SK-N-SH treated with all-trans-retinoic acid at 6 μM for 48 hours (cell line): Measurements from ENCODE around the gene PFKM.

ENCODE experiments used
- ARNTL ChIP-seq: fragments of 450-650 bp; formaldehyde crosslinking; IDR thresholded peaks from 2 replicates; pipeline ENCODE4 v1.5.0; 2020; ENCODE audit warnings: low read depth, mild to moderate bottlenecking, moderate library complexity, borderline replicate concordance
- GLIS3 ChIP-seq: fragments of 250-450 bp; sonication (Bioruptor Pico); IDR thresholded peaks from 2 replicates; pipeline ENCODE4 v1.5.0; 2020; ENCODE audit warnings: mild to moderate bottlenecking, moderate library complexity
- RARB ChIP-seq: fragments of 250-450 bp; sonication (Bioruptor Pico); IDR thresholded peaks from 2 replicates; pipeline ENCODE4 v1.8.0; 2021; ENCODE audit warnings: mild to moderate bottlenecking, moderate library complexity
- SNAI2 ChIP-seq: fragments of 250-450 bp; sonication (Bioruptor Pico); IDR thresholded peaks from 2 replicates; pipeline ENCODE4 v1.5.0; 2020; ENCODE audit warnings: mild to moderate bottlenecking, moderate library complexity
- TOX ChIP-seq: fragments of 250-450 bp; sonication (Bioruptor Pico); IDR thresholded peaks from 2 replicates; pipeline ENCODE4 v1.8.0; 2021; ENCODE audit warnings: mild to moderate bottlenecking, moderate library complexity, borderline replicate concordance
- ZFP3 ChIP-seq: fragments of 250-450 bp; sonication (Bioruptor Pico); IDR thresholded peaks from 2 replicates; pipeline ENCODE4 v1.5.0; 2020; ENCODE audit warnings: mild to moderate bottlenecking, moderate library complexity
- ZNF8 ChIP-seq: fragments of 450-650 bp; formaldehyde crosslinking; IDR thresholded peaks from 2 replicates; pipeline ENCODE4 v1.5.0; 2020; ENCODE audit warnings: mild to moderate bottlenecking, moderate library complexity
- TF ChIP-seq, protein P1 (sequence below): fragments of 250-450 bp; sonication (Bioruptor Pico); IDR thresholded peaks from 2 replicates; pipeline ENCODE4 v1.5.1; 2020; ENCODE audit warnings: low read depth, mild to moderate bottlenecking, moderate library complexity
- TF ChIP-seq, protein P2 (sequence below): fragments of 250-450 bp; sonication (Bioruptor Pico); IDR thresholded peaks from 2 replicates; pipeline ENCODE4 v1.8.0; 2021; ENCODE audit warnings: low read depth, mild to moderate bottlenecking, moderate library complexity, borderline replicate concordance

DNA sequence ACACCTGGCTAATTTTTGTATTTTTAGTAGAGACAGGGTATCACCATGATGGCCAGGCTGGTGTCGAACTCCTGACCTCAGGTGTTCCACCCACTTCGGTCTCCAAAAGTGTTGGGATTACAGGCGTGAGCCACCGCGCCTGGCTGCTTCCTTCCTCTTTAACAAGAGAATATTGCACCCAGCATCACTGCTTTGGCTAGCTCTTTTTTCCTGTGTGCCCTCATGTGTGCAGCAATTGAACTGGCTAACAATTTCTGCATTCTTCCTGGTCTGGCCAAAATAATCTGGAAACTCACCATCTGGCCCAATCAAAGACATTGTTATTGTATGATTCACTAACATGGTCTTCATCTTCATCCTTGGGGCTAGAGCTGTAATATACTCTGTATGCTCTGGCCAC is 40.9 kb downstream of the PFKM start:
- TF ChIP-seq, protein P1, sequence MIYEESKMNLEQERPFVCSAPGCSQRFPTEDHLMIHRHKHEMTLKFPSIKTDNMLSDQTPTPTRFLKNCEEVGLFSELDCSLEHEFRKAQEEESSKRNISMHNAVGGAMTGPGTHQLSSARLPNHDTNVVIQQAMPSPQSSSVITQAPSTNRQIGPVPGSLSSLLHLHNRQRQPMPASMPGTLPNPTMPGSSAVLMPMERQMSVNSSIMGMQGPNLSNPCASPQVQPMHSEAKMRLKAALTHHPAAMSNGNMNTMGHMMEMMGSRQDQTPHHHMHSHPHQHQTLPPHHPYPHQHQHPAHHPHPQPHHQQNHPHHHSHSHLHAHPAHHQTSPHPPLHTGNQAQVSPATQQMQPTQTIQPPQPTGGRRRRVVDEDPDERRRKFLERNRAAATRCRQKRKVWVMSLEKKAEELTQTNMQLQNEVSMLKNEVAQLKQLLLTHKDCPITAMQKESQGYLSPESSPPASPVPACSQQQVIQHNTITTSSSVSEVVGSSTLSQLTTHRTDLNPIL (CRISPR knock-in tag) = no peak
- TF ChIP-seq SNAI2 (CRISPR knock-in tag) = no peak
- TF ChIP-seq ZNF8 (CRISPR knock-in tag) = no peak
- no peak for TF ChIP-seq ARNTL (CRISPR knock-in tag)
- TF ChIP-seq ZFP3 = no peak
- no peak for TF ChIP-seq TOX (CRISPR knock-in tag)
- TF ChIP-seq GLIS3 = no peak
- TF ChIP-seq RARB (CRISPR knock-in tag) = no peak
- TF ChIP-seq, protein P2, sequence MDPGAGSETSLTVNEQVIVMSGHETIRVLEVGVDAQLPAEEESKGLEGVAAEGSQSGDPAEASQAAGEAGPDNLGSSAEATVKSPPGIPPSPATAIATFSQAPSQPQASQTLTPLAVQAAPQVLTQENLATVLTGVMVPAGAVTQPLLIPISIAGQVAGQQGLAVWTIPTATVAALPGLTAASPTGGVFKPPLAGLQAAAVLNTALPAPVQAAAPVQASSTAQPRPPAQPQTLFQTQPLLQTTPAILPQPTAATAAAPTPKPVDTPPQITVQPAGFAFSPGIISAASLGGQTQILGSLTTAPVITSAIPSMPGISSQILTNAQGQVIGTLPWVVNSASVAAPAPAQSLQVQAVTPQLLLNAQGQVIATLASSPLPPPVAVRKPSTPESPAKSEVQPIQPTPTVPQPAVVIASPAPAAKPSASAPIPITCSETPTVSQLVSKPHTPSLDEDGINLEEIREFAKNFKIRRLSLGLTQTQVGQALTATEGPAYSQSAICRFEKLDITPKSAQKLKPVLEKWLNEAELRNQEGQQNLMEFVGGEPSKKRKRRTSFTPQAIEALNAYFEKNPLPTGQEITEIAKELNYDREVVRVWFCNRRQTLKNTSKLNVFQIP = no peak
